ENCODE results near the gene HOXA10.

HOXA10 gene

DNA sequence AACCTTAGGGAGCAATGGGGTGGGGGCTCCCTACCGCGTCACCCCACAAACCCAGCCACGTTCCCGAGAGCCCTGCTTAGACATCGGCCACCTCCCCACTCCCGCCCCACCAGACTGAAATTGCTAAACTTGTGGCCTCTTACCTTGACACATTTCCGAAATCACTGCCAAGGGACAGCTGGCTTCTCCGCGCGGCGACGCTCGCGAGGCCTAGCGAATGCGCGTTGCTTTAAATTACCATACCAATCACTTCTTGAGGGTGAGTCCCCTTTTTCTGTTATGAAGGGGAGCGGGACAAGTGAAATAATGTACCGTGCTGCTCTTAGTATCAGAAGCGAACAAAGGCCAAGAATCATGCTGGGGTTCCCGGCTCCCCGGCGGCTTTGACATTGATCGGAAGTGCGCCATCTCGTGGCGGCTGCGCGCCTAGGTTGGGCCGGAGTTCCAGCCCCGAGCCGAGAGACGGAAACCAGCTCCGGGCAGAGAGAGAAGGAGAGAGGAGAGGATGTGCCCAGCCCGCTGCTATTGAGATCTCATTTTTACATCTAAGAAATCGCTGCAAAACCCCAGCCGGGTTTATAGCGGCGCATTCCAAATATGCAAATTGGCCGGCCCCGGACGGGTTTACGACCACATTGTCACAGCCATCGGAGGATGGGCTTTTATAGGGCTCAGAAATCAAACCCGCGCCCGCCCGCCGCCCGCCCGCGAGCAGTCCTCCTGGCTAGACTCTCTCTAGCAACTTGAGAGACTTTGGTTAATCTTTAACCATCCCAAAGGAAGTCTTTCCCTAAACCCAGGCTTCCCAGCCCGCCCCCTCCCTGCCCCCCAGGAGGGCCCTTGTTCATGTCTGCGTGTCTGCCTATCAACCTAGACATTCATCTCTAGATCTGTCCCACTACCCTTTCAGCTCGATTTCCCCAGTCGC lies 5.6 kb upstream of the HOXA10 start:
- DNase-seq (ENCODE audit: low read depth): no peak

DNA sequence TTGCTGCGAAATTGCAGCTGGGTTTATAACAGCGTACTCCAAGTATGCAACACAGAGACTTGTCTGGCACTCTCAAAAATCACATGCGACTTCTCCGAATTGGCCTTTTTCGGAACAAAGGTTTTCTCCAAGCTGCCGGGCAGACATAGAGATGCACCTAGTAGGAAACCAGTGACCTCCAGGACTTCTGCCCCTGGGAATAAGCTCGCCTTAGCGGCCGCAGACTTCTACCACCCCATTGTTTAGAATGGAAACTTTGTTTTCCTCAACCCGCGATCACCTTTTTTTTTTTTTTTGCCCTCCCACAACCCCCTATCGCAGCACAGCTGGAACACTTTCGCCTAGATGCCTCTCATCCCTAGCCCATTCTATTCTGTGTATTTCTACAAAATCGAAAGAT lies 4.9 kb upstream of the HOXA10 start:
- no peak for DNase-seq (ENCODE audit: low read depth)

DNA sequence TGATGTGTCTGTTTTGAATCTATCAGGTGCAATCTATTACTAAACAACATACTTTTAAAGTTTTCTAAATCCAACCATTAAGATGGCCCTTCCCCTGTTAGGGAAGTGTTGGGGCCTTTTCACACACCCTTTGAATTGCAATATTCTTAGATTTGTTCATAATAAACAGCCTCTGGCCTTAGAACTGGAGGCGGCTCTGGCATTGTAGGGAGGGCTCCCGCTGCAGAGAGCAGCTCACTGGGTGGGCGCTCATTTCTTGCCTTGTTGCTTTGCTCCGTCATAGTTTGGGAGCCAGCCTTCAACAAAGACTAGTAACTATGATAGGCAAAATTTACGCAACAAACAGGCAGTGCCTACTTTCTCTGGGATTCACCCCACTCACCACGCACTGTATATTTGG lies 4.2 kb upstream of the HOXA10 start:
- no peak for DNase-seq (ENCODE audit: low read depth)

DNA sequence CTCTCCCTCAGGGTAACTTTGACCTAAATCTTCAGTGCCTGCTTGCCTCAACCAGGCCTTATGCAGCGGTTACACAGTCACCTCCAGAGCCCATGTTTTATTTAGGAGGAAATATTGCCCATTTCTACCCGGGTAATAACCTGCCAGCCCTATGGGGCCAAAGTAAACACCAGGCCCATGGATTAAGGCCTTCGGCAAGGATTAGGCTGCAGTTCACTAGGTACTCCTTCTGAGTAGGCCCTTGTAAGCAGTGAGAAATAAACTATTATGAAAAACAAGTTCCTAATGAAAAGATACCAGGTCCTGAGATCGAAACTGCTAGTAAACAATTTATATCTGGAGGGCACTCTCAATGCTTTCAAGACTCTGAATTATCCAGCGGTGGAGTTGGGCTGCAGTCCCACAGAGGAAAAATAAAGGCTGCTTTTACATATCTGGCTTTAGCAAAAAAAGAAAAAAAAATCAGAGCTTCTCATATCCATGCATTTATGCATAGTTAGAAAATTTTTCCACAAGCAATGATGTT lies 3.7 kb upstream of the HOXA10 start:
- no peak for DNase-seq (ENCODE audit: low read depth)

DNA sequence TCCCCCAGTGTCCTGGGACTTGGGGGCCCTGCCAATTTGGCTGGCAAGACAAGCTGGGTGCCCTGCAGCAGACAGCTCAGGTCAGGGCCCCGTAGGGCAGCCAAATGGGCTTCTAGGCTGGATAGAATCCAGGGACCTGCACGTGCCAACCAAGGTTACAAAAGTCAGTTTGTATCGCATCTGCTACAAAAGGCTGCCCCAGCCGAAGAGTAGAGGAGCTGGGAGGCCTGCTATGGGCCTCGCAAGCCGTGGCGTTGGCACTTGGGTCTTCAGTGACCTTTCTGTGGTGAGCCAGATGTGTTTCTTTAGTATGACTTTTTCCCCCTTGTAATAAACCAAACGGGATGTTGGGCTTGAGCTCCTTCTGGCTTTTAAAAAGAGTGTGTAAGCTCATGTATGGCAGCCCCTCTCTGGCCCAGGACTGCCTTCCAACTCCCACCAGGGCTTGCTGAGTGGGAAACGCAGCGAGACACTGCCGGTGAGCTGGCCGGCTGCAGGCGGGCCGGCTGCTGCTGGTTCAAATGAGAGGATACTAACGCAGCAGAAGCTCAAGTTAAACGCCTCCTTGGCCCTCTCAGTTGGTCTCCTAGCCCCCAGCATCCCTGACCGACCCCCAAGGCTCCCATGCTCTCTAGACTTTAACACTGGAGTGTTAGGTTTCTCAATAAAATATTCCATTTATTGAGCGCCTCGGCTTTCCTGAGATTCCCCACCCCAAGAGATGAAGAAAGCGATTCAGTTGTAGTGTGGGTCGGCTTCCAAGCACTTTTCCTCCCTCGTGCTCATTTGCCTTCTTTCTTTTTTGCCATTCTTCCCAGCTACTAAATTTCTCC lies 3.1 kb upstream of the HOXA10 start:
- DNase-seq (ENCODE audit: low read depth): no peak

DNA sequence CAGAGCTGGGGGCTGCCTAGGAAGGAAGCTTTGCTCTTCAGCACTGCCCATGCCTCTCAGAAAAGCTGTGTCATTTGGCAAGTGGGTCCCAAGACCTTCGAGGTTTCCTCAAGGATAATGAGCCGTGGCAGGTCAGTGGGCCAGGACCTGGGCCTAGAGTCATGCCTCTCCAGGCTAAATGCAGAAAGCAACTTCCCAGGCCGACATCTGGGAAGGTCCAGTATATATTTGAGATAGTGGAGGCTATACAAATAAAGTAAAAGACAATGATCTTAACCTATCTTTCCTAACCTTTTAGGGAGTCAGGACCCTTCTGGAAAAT lies 2.4 kb upstream of the HOXA10 start:
- no peak for DNase-seq (ENCODE audit: low read depth)

DNA sequence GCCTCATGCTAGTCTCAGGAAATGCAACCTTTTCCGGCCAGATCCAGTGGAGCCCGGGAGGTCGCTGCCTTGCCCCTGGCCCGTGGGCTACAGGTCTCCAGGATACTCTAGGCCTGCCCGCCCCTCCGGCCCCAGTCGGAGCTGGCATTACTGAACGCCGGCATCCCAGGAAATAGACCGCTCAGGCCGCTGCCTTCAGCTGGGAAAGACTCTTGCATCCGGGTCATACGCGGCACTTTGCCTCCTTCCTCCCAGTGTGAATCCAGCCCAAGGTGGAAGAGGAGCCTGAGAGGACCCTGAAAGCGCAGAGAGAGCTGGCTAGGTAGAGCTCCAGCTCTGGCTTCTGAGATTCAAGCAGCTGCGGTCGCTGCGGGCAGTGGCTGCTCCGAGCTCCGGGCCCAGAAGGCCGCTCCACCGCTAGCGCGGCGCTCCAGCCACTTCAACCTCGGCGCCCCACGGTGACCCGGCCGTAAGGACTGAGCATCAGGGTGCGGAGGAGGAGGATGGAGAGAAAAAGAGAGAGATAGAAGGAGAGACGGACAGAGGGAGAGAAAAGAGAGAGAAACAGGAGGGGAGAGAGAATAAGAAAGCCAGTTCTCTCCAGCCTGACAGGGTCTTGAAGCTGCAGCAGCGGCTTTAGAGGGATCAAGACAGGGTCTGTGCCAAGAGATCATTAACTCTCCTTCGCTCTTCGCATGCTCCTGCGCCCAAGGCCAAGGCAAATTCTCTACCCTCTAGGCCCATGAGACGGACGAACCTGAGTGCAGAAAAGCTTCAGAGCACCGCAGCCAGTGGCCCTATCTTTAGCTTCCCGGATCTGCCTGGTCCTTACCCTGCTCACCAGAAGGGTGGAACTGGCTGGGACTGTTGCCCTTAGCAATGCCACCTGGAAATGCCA lies 1.8 kb upstream of the HOXA10 start:
- no peak for DNase-seq (ENCODE audit: low read depth)

DNA sequence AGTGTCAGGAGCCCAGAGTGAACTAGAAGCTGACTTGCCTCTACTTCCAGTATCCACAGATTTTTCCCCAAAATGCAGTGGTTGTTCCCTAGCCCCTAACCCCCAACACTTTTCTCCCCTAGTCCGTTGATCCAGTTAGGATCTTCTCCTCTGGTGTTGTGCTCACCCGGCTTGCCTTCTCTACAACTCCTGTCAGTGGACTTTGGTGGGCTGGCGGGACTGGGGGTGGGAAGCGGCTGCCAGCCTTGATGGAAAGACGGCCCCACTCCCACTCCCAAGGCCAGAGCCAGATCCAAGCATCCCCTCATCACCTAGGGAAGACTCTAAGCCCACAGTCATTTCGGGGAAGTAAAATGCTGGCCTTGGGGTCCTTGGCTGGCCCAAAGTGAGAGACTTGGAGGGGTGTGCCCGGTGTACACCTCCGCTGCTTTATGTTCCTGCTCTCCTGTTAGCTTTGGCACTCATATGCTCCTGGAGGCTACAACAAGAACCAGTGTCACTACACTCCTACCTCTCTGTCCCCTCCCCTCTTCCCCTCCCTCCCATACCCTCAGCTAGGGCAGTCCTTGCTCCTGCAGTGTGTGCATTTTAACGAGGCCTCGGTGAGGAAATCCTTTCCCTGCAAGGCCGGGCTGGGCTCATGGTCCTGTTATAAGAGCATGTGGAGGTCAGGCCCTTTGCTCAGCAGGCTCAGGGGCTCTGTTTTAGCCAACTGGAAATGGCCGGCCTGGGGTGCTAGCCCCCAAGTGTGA lies 930 bp upstream of the HOXA10 start:
- no peak for DNase-seq (ENCODE audit: low read depth)

DNA sequence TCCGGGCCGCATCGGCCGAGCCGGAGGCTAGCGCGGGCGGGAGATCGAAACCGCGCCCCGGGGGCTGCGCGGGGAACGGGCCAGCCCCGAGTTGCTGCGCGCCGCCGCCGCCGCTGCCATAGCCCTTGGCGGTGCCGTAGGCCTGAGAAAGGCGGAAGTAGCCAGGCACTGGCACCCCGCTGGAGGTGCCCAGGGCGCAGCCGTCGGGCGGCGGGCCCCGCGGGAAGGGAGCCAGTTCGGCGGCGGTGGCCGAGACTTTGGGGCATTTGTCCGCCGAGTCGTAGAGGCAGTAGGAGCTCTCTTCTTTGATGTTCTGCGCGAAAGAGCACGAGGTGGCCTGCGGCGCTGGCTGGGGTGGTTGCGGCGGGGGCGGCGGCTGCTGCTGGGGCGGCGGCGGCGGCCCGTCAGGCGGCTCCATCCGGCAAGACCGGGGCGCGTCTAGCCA lies 587 bp downstream of the HOXA10 start:
- DNase-seq (ENCODE audit: low read depth): no peak

DNA sequence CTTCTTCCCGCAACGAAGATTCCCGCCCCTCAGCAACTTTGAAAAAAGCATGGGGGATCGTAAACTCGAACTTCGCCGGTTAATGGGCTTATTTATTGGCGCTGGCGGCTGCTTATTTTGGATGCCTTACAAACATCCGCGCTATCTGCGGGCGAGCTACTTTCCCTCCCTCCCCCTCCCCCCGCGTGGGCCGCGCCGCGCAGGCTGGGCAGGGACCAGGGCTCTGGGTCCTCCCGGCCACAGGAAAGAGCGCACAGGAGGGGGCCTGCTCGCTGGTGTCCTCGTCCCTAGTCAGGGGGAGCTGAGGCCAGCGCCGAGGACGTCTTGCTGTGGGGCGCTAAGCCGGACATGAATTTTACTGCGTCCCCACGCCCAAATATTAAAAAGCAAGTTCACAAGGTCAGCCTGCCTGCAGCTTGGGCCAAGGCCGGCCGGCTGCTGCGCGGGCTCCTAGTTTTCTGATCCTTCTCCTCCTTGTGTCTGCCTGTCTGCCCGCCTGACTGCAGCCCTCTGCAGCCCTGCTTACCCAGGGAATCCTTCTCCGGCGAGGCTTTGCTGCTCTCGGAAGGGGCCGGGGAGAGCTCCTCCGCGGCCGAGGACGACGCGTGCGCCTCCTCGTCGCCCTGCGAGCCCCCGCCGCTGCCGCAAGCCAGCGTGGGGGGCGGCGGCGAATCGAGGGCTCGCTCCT lies 1.2 kb downstream of the HOXA10 start:
- DNase-seq (ENCODE audit: low read depth): no peak

DNA sequence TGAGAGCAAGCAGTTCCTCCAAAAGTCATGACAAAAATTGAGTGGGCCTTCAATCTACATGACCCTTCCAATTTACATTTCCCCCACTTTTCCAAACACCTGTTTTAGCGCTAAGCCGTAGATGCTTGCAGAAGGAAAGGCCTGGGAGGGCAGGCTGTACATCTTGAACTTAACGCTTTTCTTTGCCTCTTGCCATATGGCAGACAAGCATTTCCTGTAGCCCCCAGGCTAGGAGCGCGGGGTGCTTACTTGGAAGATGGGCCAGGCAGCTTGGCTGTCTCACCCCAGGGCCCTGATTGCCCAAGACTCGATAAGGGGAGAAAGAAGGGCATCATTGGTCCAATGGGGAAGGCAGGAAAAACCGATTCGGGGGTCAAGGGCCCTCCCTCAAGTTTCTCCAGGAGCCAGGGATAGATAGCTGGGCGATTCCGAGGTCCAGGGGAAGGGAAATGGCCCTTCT lies 1.8 kb downstream of the HOXA10 start:
- DNase-seq (ENCODE audit: low read depth): no peak

DNA sequence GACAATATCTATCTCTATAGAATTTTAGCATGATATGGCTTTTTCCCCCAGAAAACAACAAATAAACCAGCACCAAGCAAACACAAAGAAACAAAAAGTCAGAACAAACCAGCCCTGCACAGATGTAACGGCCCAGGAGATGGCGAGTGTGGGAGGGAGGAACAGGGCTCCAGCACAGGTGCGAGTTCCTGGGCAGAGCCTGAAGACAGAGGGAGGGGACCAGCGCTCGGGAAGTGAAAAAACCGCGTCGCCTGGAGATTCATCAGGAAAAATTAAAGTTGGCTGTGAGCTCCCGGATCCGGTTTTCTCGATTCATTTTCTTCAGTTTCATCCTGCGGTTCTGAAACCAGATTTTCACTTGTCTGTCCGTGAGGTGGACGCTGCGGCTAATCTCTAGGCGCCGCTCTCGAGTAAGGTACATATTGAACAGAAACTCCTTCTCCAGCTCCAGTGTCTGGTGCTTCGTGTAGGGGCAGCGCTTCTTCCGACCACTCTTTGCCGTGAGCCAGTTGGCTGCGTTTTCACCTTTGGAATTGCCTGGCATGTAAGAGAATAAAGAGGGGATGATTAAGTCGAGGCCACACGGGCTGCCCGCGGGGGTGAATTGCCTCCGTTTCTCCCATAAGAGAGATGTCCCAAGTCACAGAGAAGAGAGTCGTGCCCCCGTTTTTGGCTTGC lies 2.3 kb downstream of the HOXA10 start:
- no peak for DNase-seq (ENCODE audit: low read depth)

DNA sequence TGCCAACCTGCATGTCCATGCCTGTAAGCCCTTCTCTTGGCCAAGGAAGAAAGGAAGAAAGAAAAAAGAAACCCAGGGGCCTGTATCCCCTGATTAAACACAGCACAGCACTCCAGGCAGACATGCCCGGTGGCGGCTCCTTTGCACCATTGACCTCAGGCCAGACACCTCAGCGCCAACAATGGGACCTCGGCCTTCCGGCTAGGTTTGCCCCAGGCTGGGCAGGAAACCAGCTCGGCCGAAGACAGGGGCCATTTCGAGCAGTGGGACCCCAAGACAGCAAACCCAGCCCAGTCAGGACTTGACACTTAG lies 2.8 kb downstream of the HOXA10 start:
- no peak for DNase-seq (ENCODE audit: low read depth)

DNA sequence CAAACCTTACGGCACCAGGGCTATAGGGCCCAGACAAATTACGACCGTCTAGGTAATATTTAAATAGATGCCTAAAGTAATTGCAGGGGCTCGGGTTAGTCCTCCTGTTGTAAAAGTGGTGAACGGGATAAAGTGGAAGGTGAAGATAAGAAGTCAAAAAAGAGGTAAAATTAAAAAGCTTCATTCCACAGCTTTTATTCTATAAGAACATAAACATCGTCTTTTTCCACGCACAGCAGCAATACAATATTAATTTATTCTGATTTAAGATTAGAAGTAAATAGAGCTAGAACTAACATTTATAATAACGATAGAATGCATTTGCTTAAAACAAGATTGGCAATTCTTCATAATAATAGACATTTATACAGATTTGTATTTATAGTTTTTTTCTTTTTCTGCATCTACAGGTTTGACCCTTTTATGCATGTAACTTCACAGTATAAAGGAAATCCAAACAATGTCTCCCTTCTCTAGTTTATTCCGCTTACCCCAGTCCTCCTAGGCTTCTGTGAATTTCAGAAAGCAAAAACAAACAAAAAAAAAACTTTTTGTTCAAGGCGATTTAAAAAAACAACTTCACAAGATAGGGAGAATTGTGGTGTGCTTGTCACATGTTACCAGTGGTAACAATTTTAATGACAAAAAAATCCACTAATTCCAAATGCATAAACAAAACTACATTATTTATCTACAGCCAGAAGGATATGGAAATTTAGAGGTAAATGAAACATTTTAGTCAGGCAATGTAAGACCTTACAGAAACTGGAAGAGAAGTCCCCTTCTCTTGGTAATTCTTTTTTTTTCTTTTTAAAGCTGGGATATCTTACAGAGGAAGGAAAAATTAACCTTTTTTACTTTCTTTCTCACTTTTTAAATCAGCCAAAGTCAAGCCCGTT lies 3.4 kb downstream of the HOXA10 start:
- DNase-seq (ENCODE audit: low read depth): no peak

DNA sequence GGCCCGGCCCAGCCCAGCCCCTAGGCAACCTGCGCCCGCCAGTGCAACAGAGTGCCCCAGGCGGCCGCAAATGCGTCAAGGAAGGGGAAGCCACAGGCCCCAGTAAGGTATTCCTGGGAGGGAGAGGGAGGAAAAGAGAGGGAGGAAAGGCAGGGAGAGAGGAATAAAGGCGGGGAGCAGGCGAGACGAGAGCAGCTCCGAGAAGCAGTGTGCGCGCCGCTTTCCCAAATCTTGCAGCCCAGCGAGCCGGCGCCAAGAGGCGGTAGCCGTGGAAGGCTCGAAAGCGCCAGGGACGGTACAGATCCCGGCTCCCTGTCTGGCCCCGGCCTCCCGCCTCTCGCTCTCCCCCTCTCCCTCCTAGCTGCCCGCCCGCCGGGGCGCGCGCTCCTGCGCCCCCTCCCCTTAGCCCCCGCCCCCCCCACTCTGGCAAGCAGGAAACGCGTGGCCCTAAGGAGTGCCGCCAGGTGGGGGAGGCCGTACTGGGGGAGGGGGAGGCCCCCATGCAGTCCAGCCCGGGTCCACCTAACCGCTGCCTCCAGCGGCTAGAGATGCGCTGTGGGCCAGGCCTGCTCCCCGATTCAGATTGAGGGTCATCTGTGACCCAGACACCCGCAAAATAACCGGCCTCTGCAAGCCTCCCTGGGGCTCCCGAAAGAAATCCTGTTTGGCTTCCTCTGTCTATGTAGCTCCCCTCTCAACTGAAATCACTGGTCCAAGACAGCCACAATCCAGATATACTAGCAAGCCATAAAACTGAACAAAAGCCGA lies 4.3 kb downstream of the HOXA10 start:
- DNase-seq (ENCODE audit: low read depth): no peak

DNA sequence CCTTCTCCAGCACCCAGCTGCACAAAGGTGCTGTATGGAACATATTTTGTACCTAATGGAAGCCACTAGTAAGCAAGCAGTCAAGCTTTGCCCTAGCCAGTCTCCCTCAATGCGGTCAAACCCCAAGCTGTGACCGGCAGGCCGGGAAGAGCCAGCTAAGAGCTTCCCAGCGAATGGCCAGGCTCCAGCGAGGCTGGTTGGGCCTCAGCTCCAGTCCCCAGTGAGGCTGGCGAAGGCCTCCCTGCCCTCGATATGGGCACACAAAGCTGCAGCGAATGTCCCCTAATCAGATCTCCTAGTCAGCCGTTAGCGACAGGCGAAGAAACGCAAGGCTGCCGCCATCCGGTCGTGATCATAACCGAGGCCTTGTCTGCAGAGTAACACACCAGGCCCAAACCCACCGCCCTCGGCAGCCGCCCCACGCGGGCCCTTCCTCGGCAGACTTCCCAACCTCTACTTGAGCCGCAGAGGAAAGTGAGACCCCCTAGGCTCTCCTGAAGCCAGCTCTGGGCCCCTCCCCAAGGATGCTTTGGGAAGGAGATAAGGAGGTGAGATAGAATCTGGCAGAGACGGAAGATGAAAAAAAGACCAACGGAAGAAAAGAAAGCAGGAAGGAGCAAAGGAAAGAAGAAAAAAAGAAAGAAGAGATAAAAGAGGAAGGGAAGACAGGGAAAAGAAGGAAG lies 5.7 kb downstream of the HOXA10 start:
- DNase-seq (ENCODE audit: low read depth): no peak

DNA sequence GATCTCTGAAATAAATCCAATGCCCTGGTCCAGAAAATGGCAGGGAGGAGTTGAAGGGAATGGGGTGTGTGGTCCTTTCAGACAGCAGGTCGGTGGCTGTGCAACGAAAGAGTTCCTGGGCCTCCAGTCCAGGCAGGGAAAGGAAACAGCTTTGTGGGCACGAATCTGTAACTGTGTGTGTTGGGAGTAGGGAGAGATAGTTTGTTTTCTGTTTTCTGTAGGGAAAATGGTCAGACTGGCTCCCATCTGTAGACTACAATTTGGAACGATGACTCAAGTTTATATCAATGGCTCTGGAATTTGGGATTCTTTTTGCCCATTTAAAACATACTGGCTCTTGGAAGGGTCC lies 6.2 kb downstream of the HOXA10 start:
- DNase-seq (ENCODE audit: low read depth): no peak

All from T follicular helper cell (primary cell).